Neuronal stem cell (in vitro differentiated cells): Measurements from ENCODE around the gene BLM.
"Not testable (repeated sequence)": the region's sequence is repeated elsewhere in the genome, so short reads cannot be mapped to it uniquely, and the experiment has no call there.

ENCODE experiments used
- DNase-seq: peaks from one replicate; pipeline ENCODE4 v3.0.0-alpha.2; 2013; ENCODE audit warnings: low spot score
- H2AFZ ChIP-seq: one replicate; pipeline ENCODE4 v1.6.1; 2013; ENCODE audit warnings: mild to moderate bottlenecking, low read length, inconsistent platforms
- H2AK5ac ChIP-seq: 2 replicates; pipeline ENCODE4 v1.6.1; 2013; ENCODE audit warnings: low read depth, mild to moderate bottlenecking, inconsistent platforms, low read length, moderate library complexity, mixed read lengths
- H2BK120ac ChIP-seq: 2 replicates; pipeline ENCODE4 v1.6.1; 2013; ENCODE audit warnings: low read depth, mild to moderate bottlenecking, inconsistent platforms, low read length, moderate library complexity, mixed read lengths
- H2BK12ac ChIP-seq: one replicate; pipeline ENCODE4 v1.6.1; 2013; ENCODE audit warnings: low read length, inconsistent platforms
- H2BK15ac ChIP-seq: 2 replicates; pipeline ENCODE4 v1.6.1; 2013; ENCODE audit warnings: mild to moderate bottlenecking, low read length, inconsistent platforms, mixed read lengths
- H2BK5ac ChIP-seq: one replicate; pipeline ENCODE4 v1.6.1; 2013; ENCODE audit warnings: inconsistent platforms, mild to moderate bottlenecking, low read length, moderate library complexity
- H3K14ac ChIP-seq: one replicate; pipeline ENCODE4 v1.6.1; 2013; ENCODE audit warnings: low read length, inconsistent platforms
- H3K18ac ChIP-seq: 2 replicates; pipeline ENCODE4 v1.6.1; 2013; ENCODE audit warnings: low read length, inconsistent platforms
- H3K23ac ChIP-seq: 2 replicates; pipeline ENCODE4 v1.6.1; 2013; ENCODE audit warnings: low read depth, mild to moderate bottlenecking, mixed read lengths, low read length, inconsistent platforms; ENCODE audit not compliant: poor library complexity
- H3K27ac ChIP-seq: replicated peaks from 3 replicates; pipeline ENCODE4 v1.5.1; 2013; ENCODE audit warnings: low read length, inconsistent platforms
- H3K27me3 ChIP-seq, 3 experiments: 2 replicates each; pipeline ENCODE4 v1.6.1; 2013; ENCODE audit warnings: low read length in 3 of 3, mild to moderate bottlenecking in 2 of 3, inconsistent platforms in 1 of 3, low read depth in 1 of 3, mixed read lengths in 1 of 3, moderate library complexity in 1 of 3; ENCODE audit not compliant: control insufficient read depth in 3 of 3, insufficient read depth in 3 of 3
- H3K36me3 ChIP-seq, 2 donors: replicated peaks in 1 of 2; 2 replicates each; pipeline ENCODE4 v1.6.1; 2013; ENCODE audit warnings: low read length in 2 of 2; ENCODE audit not compliant: control insufficient read depth in 2 of 2, insufficient read depth in 2 of 2
- H3K4ac ChIP-seq: 2 replicates; pipeline ENCODE4 v1.6.1; 2013; ENCODE audit warnings: inconsistent platforms, mild to moderate bottlenecking, low read length, moderate library complexity
- H3K4me1 ChIP-seq, 2 donors: 1 replicate in 1 of 2; 2 replicates in 1 of 2; pipeline ENCODE4 v1.6.1; 2013; ENCODE audit warnings: low read length in 2 of 2, low read depth in 1 of 2; ENCODE audit not compliant: control insufficient read depth in 2 of 2, insufficient read depth in 1 of 2
- H3K4me2 ChIP-seq: one replicate; pipeline ENCODE4 v1.6.1; 2013; ENCODE audit warnings: mild to moderate bottlenecking, low read length, inconsistent platforms; ENCODE audit not compliant: insufficient read depth, poor library complexity, severe bottlenecking
- H3K4me3 ChIP-seq, 2 donors: 2 replicates each; pipeline ENCODE4 v1.5.1; 2013; ENCODE audit warnings: low read length in 2 of 2, mild to moderate bottlenecking in 2 of 2, inconsistent platforms in 1 of 2, moderate library complexity in 1 of 2
- H3K79me1 ChIP-seq: one replicate; pipeline ENCODE4 v1.6.1; 2013; ENCODE audit warnings: low read depth, mild to moderate bottlenecking, inconsistent platforms, low read length, moderate library complexity
- H3K9ac ChIP-seq: one replicate; pipeline ENCODE4 v1.6.1; 2013; ENCODE audit warnings: mild to moderate bottlenecking, low read depth, low read length, inconsistent platforms; ENCODE audit not compliant: poor library complexity
- H3K9me3 ChIP-seq, 2 donors: replicated peaks in 1 of 2; 2 replicates each; pipeline versions ENCODE3 to v1.6.1; 2013; ENCODE audit warnings: low read length in 2 of 2, mild to moderate bottlenecking in 2 of 2, inconsistent platforms in 1 of 2, low read depth in 1 of 2, mixed read lengths in 1 of 2, moderate library complexity in 1 of 2; ENCODE audit not compliant: control insufficient read depth in 2 of 2, insufficient read depth in 1 of 2
- H4K8ac ChIP-seq: one replicate; pipeline ENCODE4 v1.6.1; 2013; ENCODE audit warnings: low read depth, mild to moderate bottlenecking, inconsistent platforms, low read length, moderate library complexity
- H4K91ac ChIP-seq: one replicate; pipeline ENCODE4 v1.6.1; 2013; ENCODE audit warnings: low read length, low read depth, mild to moderate bottlenecking, inconsistent platforms; ENCODE audit not compliant: poor library complexity
- WGBS, 2 donors: extraction: QIAGEN DNeasy Blood & Tissue Kit; methylation state at CpG; one replicate each; pipeline ENCODE4 v1.1.7; 2013; ENCODE audit warnings: missing lambda C conversion rate in 2 of 2, mixed read lengths in 1 of 2; ENCODE audit not compliant: insufficient read length in 2 of 2, insufficient replicate concordance in 1 of 2; ENCODE audit errors: extremely low coverage in 2 of 2; 5-methylcytosine and 5-hydroxymethylcytosine counted together

The BLM gene

DNA sequence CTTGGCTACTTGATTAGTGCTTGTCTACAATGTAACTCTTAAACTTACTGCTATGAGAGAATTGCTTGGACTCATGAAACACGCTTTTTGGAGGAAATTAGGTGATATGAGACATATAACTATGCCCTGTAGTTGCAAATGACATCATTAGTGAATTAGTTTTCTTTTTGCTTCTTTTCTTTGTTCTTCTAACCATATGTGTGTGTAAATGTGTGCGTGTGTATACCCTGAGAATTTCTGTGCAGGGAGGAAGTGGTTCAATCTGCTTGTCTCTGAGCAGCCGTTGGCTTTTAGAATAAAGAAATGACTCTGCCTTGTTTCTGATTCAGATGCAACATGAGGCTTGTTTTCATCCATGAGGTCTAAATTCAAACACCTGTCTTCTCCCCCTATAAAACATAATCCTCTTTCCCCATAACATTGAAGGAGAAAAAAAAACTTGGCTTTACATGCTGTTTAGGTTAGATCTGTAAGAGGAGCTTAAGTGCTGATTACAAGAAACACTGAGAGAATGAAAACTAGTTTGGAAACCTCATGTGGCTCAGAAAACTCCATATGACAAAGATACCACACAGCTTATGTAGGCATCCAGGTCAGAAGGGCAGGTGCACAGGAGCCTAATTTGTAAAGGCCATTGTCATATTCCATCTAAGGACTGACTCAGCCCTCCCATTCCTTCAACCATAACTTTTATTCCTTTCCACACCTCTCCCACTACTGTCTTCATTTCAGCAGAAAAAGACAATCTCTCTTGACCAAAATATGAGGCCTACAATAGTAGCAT lies 30.5 kb upstream of the BLM start:
- Histone ChIP-seq H3K9ac (no peak overlapping the region), H3K4ac (no peak overlapping the region), H2BK12ac (no peak overlapping the region), H3K36me3 (no peaks in the 10 kb centered on the region), H2AFZ (no peak overlapping the region), H3K79me1 (no peaks in the 10 kb centered on the region), H3K9me3 (peaks cover 0 to 11% of the 10 kb centered on the region in 2 donors), H3K18ac (no peak overlapping the region), H2AK5ac (no peak overlapping the region), H3K14ac (no peak overlapping the region), H2BK120ac (no peak overlapping the region), H4K91ac (no peak overlapping the region), H3K27me3 (no peaks in the 10 kb centered on the region), H3K23ac (no peak overlapping the region), H3K4me1 (peaks cover 0 to 2% of the 10 kb centered on the region in 2 donors), H3K4me3 (no peak overlapping the region), H4K8ac (no peak overlapping the region), H3K4me2 (no peak overlapping the region), H2BK15ac (no peak overlapping the region), H2BK5ac (no peak overlapping the region), H3K27ac (no peak overlapping the region)
- no CpG with 5 or more reads among the region's 3 CpGs for WGBS, 2 donors
- DNase-seq: no peak

DNA sequence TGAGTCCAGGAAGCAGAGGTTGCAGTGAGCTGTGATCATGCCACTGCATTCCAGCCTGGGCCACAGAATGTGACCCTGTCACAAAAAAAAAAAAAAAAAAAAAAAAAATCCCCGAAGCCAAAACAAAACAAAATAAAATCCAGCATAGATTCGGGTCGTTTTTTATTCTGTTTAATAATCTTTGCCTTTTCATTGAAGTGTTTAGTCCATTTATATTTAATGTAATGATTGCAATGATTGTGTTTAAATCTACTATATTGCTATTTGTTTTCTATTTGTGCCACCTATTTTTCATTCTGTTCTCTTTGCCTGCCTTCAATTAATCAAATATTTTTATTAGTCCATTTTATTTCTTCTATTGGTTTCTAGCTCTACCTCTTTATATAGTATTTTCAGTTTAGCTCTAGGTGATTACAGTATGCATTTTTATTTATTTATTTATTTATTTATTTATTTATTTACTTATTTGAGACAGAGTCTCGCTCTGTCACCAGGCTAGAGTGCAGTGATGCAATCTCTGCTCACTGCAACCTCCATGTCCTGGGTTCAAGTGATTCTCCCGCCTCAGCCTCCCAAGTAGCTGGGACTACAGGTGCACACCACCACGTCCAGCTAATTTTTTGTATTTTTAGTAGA lies 27.7 kb upstream of the BLM start:
- not testable (repeated sequence) for H2AK5ac ChIP-seq, H3K23ac ChIP-seq, H3K18ac ChIP-seq, H2BK15ac ChIP-seq, H4K8ac ChIP-seq, H3K4me1 ChIP-seq, H3K9ac ChIP-seq, H2BK12ac ChIP-seq, DNase-seq, H3K4me3 ChIP-seq, H3K4me2 ChIP-seq, H3K36me3 ChIP-seq, H4K91ac ChIP-seq, H2AFZ ChIP-seq, H2BK120ac ChIP-seq, H3K4ac ChIP-seq, H2BK5ac ChIP-seq, H3K79me1 ChIP-seq, H3K27ac ChIP-seq, H3K27me3 ChIP-seq, H3K14ac ChIP-seq
- peaks cover 0 to 11% of the 10 kb centered on the region in 2 donors for H3K9me3 ChIP-seq
- no CpG with 5 or more reads among the region's 6 CpGs for WGBS, 2 donors

- H3K27ac ChIP-seq: no peak overlapping the region
- no peaks in the 10 kb centered on the region for H3K79me1 ChIP-seq
- no peak overlapping the region for H3K23ac ChIP-seq
- H4K8ac ChIP-seq: no peak overlapping the region
- no peaks in the 10 kb centered on the region for H3K36me3 ChIP-seq
- H3K9me3 ChIP-seq: peaks cover 0 to 11% of the 10 kb centered on the region in 2 donors
- H2BK12ac ChIP-seq: no peak overlapping the region
- no peak overlapping the region for H2AK5ac ChIP-seq
- H3K18ac ChIP-seq: no peak overlapping the region
- no peak overlapping the region for H3K4me2 ChIP-seq
- no peak overlapping the region for H3K14ac ChIP-seq
- no peak overlapping the region for H2BK120ac ChIP-seq
- no peak overlapping the region for H2BK15ac ChIP-seq
- no peaks in the 10 kb centered on the region for H3K27me3 ChIP-seq
- H2BK5ac ChIP-seq: no peak overlapping the region
- no peak for DNase-seq
- no peak overlapping the region for H4K91ac ChIP-seq
- no CpG with 5 or more reads among the region's 2 CpGs for WGBS, 2 donors
- no peaks in the 10 kb centered on the region for H3K4me1 ChIP-seq
- no peak overlapping the region for H2AFZ ChIP-seq
- H3K4me3 ChIP-seq: no peak overlapping the region
- no peak overlapping the region for H3K9ac ChIP-seq
- H3K4ac ChIP-seq: no peak overlapping the region
Observed at GRCh38 chr15:90690585-90690984, 26.6 kb upstream of the BLM start.

GRCh38 chr15:90691369-90691768 lies 25.8 kb upstream of the BLM start:
- H3K18ac ChIP-seq: no peak overlapping the region
- no peak overlapping the region for H3K4me3 ChIP-seq
- no peak overlapping the region for H3K4ac ChIP-seq
- no peak overlapping the region for H2AFZ ChIP-seq
- no peak overlapping the region for H2AK5ac ChIP-seq
- H3K4me1 ChIP-seq: no peaks in the 10 kb centered on the region
- no peak overlapping the region for H3K9ac ChIP-seq
- H3K4me2 ChIP-seq: no peak overlapping the region
- no peak overlapping the region for H3K27ac ChIP-seq
- H2BK5ac ChIP-seq: no peak overlapping the region
- no peaks in the 10 kb centered on the region for H3K36me3 ChIP-seq
- no peak overlapping the region for H2BK15ac ChIP-seq
- no peaks in the 10 kb centered on the region for H3K79me1 ChIP-seq
- no peak for DNase-seq
- no peak overlapping the region for H2BK120ac ChIP-seq
- no peak overlapping the region for H4K8ac ChIP-seq
- no peak overlapping the region for H3K14ac ChIP-seq
- no CpG with 5 or more reads among the region's 4 CpGs for WGBS, 2 donors
- H3K9me3 ChIP-seq: peaks cover 0 to 11% of the 10 kb centered on the region in 2 donors
- H4K91ac ChIP-seq: no peak overlapping the region
- no peak overlapping the region for H2BK12ac ChIP-seq
- H3K27me3 ChIP-seq: no peaks in the 10 kb centered on the region
- H3K23ac ChIP-seq: no peak overlapping the region
